Small intestine (tissue), 7 donors: ENCODE results near the gene LSAMP. TPM values are rescaled to one million over a fixed set of nuclear protein-coding genes. Genes with fewer than 3 reads are reported as not detected.

Experiments used
- DNase-seq, 2 donors: peaks; one replicate each; pipeline versions ENCODE4 v3.0.0 to v3.0.0-alpha.2; 2013
- FAIRE-seq: peaks from 2 replicates; lab custom pipeline; 2012; peaks lifted over from hg19 to GRCh38; lab: Jason Lieb, UNC
- H3K27ac ChIP-seq, 3 donors: one replicate each; pipeline ENCODE4 v1.5.1; 2013; ENCODE audit warnings: low read length in 2 of 3, mild to moderate bottlenecking in 2 of 3, control low read depth in 1 of 3, inconsistent platforms in 1 of 3, low read depth in 1 of 3, moderate library complexity in 1 of 3
- H3K27me3 ChIP-seq, 3 donors: one replicate each; pipeline ENCODE4 v1.6.1; 2013; ENCODE audit warnings: low read length in 3 of 3, inconsistent platforms in 1 of 3; ENCODE audit not compliant: control insufficient read depth in 3 of 3, insufficient read depth in 3 of 3
- H3K36me3 ChIP-seq, 3 donors: one replicate each; pipeline ENCODE4 v1.6.1; 2013; ENCODE audit warnings: low read length in 3 of 3, inconsistent platforms in 1 of 3, low read depth in 1 of 3, mild to moderate bottlenecking in 1 of 3, moderate library complexity in 1 of 3; ENCODE audit not compliant: control insufficient read depth in 3 of 3, insufficient read depth in 2 of 3
- H3K4me1 ChIP-seq, 3 donors: one replicate each; pipeline ENCODE4 v1.6.1; 2013; ENCODE audit warnings: low read length in 2 of 3, inconsistent platforms in 1 of 3, low read depth in 1 of 3, mild to moderate bottlenecking in 1 of 3, moderate library complexity in 1 of 3; ENCODE audit not compliant: control insufficient read depth in 3 of 3, insufficient read depth in 2 of 3
- H3K4me3 ChIP-seq, 3 donors: one replicate each; pipeline ENCODE4 v1.5.1; 2013; ENCODE audit warnings: low read length in 3 of 3, control low read depth in 1 of 3, inconsistent platforms in 1 of 3, low read depth in 1 of 3, mild to moderate bottlenecking in 1 of 3, moderate library complexity in 1 of 3
- H3K9me3 ChIP-seq, 2 donors: one replicate each; pipeline ENCODE4 v1.6.1; 2013; ENCODE audit warnings: low read depth in 1 of 2, low read length in 1 of 2; ENCODE audit not compliant: control insufficient read depth in 2 of 2, insufficient read depth in 1 of 2
- WGBS, 3 donors: extraction: QIAGEN DNeasy Blood & Tissue Kit; methylation state at CpG; one replicate each; pipeline ENCODE4 v1.1.7; 2013; 5-methylcytosine and 5-hydroxymethylcytosine counted together
- polyA plus RNA-seq, 4 donors: library from polyadenylated mRNA; stranded (reverse) in 3 of 4; unstranded in 1 of 4; fragments of 200-250 nt in 3 of 4; fragments of 120-200 nt in 1 of 4; gene quantifications; one replicate each; pipeline versions ENCODE4 v1.2.1 to v1.2.3, GENCODE V29; 2013
- donor health status: healthy with polysubstance abuse.
- donor health status: control.
- donor health status: control.
- donor health status: Bipolar disorder and iron deficiency.
- donor health status: healthy.

The LSAMP gene
- polyA plus RNA-seq, 4 donors: 0.27 to 2.9 (median 1.8) TPM; not detected in 1

DNA sequence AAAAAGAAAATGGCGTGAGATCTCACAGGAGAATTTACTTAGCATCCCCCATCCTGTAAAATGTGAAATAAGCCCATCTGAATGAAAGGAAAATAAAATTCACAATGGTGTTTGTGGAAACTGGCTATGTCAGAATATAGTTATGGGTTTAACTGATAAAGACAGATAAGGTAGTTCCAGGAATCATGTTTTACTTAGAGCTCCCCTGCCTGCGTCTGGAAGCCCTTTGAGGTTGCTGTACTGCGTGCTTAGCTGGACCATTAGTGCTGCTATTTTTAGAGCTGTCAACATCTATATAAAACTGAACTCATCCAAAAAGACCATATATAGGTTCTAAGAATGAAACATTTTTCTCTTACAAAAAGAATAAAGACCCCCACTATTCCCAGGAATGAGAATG is 130.8 kb downstream of the LSAMP start:
- H3K36me3 ChIP-seq: no peaks in the 10 kb centered on the region
- H3K4me3 ChIP-seq: no peak overlapping the region
- WGBS, 3 donors: 41 to 54% (median 53%) methylated on average over 3 of the region's 3 CpGs
- H3K27ac ChIP-seq: no peak overlapping the region
- no peaks in the 10 kb centered on the region for H3K27me3 ChIP-seq
- H3K9me3 ChIP-seq: no peaks in the 10 kb centered on the region
- FAIRE-seq (no peak), DNase-seq (no peak)
- no peaks in the 10 kb centered on the region for H3K4me1 ChIP-seq

GRCh38 chr3:116306720-116307119 is 138.6 kb downstream of the LSAMP start:
- no peak for FAIRE-seq
- H3K4me1 ChIP-seq: no peaks in the 10 kb centered on the region
- H3K4me3 ChIP-seq: no peak overlapping the region

GRCh38 chr3:116306149-116306548 is 139.1 kb downstream of the LSAMP start:
- no peak overlapping the region for H3K4me3 ChIP-seq
- FAIRE-seq (no peak), DNase-seq (no peak)
- no peaks in the 10 kb centered on the region for H3K27me3 ChIP-seq
- no peaks in the 10 kb centered on the region for H3K36me3 ChIP-seq
- no peaks in the 10 kb centered on the region for H3K9me3 ChIP-seq
- 86 to 97% (median 93%) methylated on average over 1 of the region's 1 CpG for WGBS, 3 donors
- no peak overlapping the region for H3K27ac ChIP-seq
- H3K4me1 ChIP-seq: no peaks in the 10 kb centered on the region

More at GRCh38 chr3:116306720-116307119, 138.6 kb downstream of the LSAMP start:
- no peak for DNase-seq
- WGBS, 3 donors: 69 to 72% (median 71%) methylated on average over 2 of the region's 2 CpGs
- no peak overlapping the region for H3K27ac ChIP-seq
- no peaks in the 10 kb centered on the region for H3K27me3 ChIP-seq
- H3K9me3 ChIP-seq: no peaks in the 10 kb centered on the region
- no peaks in the 10 kb centered on the region for H3K36me3 ChIP-seq

DNA sequence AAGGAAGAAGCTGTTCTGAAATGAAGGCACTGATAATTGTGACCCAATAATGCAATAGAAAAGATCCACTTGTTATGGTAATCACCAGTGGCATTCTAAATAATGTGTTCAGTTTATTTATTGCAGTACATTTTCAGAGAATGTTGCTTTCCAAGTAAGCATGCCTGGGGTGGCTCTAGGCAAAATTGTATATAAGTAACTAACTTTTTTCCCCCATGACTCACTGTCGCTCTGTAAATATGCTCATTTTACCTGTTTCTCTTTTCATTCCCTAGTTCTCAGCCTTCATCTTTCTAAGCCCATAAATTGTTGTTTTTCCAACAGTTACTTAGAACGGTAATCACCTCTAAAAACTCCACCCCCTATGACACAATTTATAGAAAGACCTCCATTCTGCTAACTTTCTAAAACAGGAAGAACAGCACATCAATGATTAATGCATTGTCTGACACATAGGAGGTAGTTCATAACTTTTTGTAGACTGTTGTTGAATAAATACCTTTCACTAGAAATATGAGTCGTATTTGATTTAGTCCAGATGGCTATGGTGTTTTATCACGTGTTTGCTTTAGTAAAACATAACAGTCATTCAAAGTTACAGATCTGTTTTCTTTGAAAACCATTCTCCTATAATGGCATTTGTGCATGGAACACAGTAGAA is 143.1 kb downstream of the LSAMP start:
- FAIRE-seq: no peak
- WGBS, 3 donors: 43 to 59% (median 50%) methylated on average over 4 of the region's 4 CpGs
- H3K4me1 ChIP-seq: no peaks in the 10 kb centered on the region

DNA sequence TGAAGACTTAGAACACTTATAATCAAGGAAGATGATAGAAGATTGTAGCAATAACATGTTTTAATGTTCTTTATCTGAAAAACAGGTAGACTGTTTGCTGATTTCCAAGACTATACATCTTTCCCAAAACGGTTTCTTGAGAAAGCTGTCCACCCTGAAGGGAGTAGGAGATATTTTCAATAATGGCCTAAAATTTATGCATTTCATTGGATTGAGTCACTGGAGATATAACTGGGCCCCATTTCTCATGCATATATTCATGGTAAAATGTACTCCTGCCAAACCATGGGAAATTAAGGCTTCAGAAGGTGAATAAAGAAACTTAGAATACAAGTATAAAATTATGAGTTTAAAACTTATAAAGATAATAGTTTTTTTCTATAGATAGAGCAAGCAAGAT is 143.9 kb downstream of the LSAMP start:
- 46 to 78% (median 50%) methylated on average over 1 of the region's 1 CpG for WGBS, 3 donors

More for the DNA sequence above, 143.1 kb downstream of the LSAMP start:
- H3K9me3 ChIP-seq: no peaks in the 10 kb centered on the region
- no peak overlapping the region for H3K27ac ChIP-seq
- no peak overlapping the region for H3K4me3 ChIP-seq
- H3K36me3 ChIP-seq: no peaks in the 10 kb centered on the region
- H3K27me3 ChIP-seq: no peaks in the 10 kb centered on the region
- no peak for DNase-seq

GRCh38 chr3:116300226-116300625 is 145.1 kb downstream of the LSAMP start:
- Histone ChIP-seq H3K9me3 (no peaks in the 10 kb centered on the region), H3K27ac (no peak overlapping the region), H3K27me3 (no peaks in the 10 kb centered on the region), H3K4me3 (no peak overlapping the region), H3K4me1 (no peaks in the 10 kb centered on the region), H3K36me3 (no peaks in the 10 kb centered on the region)
- FAIRE-seq: no peak
- WGBS, 3 donors: 83 to 86% (median 84%) methylated on average over 5 of the region's 5 CpGs
- no peak for DNase-seq

More for the DNA sequence above, 143.9 kb downstream of the LSAMP start:
- FAIRE-seq (no peak), DNase-seq (no peak)
- Histone ChIP-seq H3K27me3 (no peaks in the 10 kb centered on the region), H3K4me1 (no peaks in the 10 kb centered on the region), H3K4me3 (no peak overlapping the region), H3K36me3 (no peaks in the 10 kb centered on the region), H3K27ac (no peak overlapping the region), H3K9me3 (no peaks in the 10 kb centered on the region)

DNA sequence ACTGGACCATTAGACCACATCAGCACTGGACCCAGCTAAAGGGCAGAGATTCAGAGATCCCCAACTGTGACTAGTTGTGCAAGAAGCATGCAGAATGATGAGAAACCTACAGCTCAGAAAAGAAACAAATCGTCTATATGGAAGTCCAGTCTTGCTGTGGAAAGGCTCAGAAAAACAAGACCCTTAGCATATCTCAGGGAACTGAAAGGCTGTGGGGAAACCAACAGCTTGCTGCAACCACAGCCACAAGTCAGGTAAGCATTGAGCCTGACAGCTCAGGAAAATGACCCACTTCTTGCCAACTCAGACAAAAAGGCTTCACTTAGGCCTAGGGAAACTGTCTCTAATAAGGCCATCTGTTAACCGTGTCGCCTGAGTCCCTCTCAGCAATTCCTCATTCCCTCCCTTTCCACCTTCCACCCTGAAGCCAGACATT is 145.6 kb downstream of the LSAMP start:
- no peak overlapping the region for H3K4me3 ChIP-seq
- 75 to 82% (median 80%) methylated on average over 3 of the region's 3 CpGs for WGBS, 3 donors
- H3K9me3 ChIP-seq: no peaks in the 10 kb centered on the region
- H3K27ac ChIP-seq: no peak overlapping the region
- H3K36me3 ChIP-seq: no peaks in the 10 kb centered on the region
- no peak for DNase-seq
- H3K27me3 ChIP-seq: no peaks in the 10 kb centered on the region
- no peak for FAIRE-seq
- H3K4me1 ChIP-seq: no peaks in the 10 kb centered on the region

DNA sequence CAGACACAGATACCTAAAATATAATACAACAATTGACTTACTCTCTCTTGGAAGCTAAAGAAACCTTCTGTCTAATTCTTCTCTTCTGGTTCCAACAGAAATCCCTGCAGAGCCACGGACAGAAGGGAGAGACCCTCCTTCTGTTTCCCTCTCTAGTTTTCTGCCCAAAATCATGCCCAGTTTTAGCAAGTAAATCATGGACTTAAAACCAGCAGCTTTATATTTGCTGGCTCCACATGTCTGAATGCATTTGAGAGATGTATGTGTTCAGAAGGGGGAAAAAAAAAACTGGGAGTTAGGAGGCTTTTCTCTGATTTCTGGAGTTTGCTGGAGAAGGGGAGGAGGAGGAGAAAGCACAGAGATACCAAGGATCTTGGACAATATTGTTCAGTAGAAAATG is 147.1 kb downstream of the LSAMP start:
- 53 to 58% (median 56%) methylated on average over 1 of the region's 1 CpG for WGBS, 3 donors
- no peak overlapping the region for H3K27ac ChIP-seq
- no peak for FAIRE-seq
- H3K36me3 ChIP-seq: no peaks in the 10 kb centered on the region
- no peaks in the 10 kb centered on the region for H3K9me3 ChIP-seq
- H3K4me1 ChIP-seq: no peaks in the 10 kb centered on the region
- H3K4me3 ChIP-seq: no peak overlapping the region
- H3K27me3 ChIP-seq: no peaks in the 10 kb centered on the region
- DNase-seq: no peak

DNA sequence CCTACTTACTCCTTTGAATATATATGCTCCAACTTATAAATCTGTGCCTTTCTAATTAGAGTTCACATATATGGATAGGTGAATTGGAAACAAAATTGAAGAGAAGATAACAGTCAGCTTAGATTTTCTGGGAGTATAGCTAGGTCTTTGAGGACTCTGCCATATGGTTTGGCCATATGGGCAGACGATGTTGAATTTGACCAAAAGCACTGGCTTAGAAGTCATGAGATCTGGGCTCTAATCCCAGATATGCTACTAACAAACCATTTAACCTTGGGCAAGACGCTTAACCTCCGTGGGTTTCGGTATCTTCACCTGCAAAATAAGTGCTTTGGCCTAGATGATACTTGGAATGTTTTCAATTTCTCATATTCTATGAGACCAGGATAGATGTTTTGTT is 154.1 kb downstream of the LSAMP start:
- Histone ChIP-seq H3K27me3 (no peaks in the 10 kb centered on the region), H3K9me3 (no peaks in the 10 kb centered on the region), H3K27ac (no peak overlapping the region), H3K4me1 (no peaks in the 10 kb centered on the region), H3K36me3 (no peaks in the 10 kb centered on the region), H3K4me3 (no peak overlapping the region)
- DNase-seq (no peak), FAIRE-seq (no peak)
- 83 to 91% (median 84%) methylated on average over 4 of the region's 4 CpGs for WGBS, 3 donors
